Activated CD8-positive, alpha-beta memory T cell treated with anti-CD3 and anti-CD28 coated beads, Interleukin-2, amount 50 U/mL, for 48 hours (primary cell): Measurements from ENCODE around the gene RPL32.
"Not testable (repeated sequence)": the region's sequence is repeated elsewhere in the genome, so short reads cannot be mapped to it uniquely, and the experiment has no call there.

ENCODE experiments used
- DNase-seq: peaks from one replicate; pipeline ENCODE4 v3.0.0-alpha.2; 2020

The RPL32 gene

DNA sequence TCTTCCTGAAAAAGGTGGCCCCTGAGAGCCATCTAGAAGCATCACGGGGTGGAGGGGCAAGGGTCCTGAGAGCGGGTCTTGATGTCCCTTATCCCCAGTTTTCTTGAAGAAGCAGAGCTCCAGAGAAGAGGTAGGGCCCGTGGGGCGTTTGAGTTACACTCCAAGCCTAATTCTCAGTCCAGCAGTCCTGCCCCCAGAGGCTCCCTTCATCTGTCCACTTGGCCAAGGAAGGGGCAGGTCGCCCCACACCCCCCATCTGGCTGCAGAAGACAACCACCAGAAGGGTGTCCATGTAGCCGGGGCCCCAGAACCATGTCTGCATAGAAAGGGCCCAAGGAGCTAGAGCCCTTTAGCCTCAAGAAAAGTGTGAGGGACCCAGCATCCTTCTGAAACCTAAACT is 25.5 kb upstream of the RPL32 start:
- DNase-seq: no peak

DNA sequence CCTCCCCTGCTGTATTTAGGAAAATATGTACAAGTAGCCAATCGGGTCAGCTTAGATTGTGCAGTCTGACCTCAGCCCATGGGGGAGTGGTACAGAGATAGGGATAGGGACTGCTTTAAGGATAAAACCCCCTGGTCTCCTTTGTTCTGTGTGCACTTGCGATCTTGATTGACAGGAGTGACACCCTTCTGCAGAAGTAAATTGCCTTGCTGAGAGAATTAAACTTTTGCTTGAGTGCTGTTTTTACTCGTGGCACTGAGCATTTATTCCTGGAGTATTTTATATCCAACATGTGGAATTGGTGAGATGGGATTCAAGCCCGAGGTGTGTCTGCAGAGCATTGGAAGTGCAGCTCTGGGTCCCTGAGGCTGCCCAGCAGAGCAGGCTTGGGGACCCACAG is 23.9 kb upstream of the RPL32 start:
- no peak for DNase-seq

DNA sequence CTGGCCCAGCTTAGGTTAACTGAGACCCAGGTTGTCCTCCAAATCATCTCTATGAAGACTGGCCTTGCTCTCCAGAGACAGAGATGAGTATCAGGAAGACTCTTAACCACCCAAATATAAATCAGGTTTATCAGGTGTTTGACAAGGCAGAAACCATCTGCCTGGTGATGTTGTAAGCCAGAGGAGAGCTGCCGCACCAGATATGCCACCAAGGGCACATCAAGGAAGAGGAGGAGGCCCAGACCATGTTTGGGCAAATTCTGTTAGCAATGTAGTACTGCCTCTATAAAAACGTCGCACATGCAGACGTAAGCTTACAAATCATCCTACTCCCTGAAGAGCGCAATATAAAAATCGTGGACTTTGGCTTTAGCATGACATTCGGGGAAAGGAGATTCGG is 21.0 kb upstream of the RPL32 start:
- no peak for DNase-seq

DNA sequence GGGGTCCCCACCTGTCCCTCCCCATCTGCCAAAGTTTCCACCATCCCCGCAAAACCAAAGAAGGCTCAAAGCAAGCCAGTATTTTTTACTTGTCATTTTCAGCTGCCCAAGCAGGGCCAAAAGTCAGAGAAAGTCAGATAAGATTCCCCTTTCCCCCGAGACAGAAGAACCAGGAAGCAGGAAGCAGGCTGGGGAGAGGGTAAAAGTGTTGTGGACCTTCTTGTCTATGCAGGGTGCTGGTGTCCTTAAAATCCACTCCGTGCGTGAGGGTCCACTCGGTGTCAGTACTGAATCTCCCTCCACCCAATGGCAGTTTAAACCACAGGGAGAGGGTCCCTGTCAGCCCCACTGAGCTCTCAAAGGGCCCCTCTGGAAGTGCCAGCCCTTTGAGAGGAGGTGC is 20.2 kb upstream of the RPL32 start:
- no peak for DNase-seq

DNA sequence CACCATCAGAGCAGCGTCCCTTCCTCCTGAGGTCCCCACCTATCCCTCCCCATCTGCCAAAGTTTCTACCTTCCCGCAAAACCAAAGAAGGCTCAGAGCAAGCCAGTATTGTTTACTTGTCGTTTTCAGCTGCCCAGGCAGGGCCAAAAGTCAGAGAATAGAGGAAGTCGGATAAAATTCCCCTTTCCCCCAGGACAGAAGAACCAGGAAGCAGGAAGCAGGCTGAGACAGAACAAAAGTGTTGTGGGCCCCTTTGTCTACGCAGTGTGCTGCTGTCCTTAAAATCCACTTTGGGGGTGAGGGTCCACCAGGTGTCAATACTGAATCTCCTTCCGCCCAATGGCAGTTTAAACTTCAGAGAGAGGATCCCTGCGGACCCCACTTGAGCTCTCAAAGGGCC is 18.5 kb upstream of the RPL32 start:
- no peak for DNase-seq

DNA sequence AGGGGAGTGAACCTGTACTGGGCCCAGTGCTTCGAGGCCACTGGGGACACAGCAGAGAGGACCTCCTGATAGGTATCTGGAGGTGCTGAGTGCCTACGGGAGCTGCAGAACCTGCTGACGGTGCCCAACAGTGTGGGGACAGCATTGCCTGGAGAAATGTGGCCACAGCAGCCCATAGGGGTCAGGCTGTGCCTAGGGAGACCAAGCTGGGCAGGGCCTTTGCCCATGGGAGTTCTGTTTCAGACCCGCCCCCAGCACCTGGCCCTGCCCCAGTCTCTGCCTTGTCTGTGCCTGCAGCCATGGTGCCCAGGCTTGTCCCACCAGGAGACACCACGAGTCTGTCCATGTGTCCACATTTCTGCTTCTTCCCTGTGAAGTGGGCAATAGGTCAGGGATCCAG is 15.3 kb upstream of the RPL32 start:
- DNase-seq: no peak

DNA sequence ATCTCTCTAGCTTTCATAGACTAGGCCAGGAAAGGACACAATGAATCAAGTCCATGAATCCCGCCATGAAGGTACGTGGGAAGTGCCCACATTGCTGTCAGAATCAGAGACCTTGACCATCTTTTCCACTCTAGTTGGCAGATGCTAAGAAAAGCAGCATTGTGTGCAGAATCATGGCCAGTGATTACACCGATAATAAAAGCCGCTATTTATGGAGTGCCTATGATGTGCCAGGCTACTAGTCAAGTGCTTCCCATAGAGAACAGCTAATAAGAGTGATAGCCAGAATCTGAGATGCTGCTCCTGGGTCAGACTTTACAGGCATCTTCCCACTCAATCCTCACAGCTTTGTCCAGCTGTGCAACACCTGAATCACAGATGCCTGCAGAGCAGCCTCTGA is 13.2 kb upstream of the RPL32 start:
- DNase-seq: no peak

DNA sequence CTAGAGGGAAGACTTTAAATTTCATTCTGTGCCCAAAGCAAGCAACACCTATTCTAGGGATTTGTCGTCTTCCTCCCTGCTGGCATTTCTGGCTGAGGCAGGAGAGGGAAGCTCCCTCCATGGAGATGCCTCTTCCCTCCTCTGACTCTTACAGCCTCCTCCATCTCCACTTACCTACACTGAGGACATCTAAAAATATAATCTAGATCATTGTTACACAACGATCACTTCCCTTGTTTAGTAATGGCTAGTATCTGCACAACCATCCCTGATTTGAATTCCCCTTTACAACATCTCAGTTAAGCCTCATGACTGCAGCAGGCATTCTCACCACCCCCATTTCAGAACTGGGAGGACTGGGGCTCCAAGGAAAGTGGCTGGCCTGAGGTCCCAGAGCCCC is 12.5 kb upstream of the RPL32 start:
- DNase-seq: not testable (repeated sequence)

DNA sequence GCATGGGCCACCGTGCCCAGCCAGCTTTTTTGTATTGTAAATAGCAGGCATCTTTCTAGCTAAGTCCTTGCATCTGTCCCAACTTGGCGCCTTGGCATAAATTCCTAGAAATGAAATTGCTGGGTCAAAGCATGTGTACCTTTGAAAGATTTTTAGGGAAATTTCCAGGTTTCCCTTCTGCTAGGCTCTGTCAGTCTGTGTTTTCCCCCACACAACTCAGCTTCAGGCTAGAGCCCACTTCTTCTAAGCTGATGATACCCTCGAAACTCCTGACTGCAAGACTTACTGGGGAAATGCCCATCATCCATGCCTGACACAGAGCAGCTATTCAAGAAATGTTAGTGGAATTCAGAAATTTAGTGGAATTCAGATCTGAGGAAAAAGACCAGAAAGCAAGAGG is 10.8 kb upstream of the RPL32 start:
- DNase-seq: no peak

DNA sequence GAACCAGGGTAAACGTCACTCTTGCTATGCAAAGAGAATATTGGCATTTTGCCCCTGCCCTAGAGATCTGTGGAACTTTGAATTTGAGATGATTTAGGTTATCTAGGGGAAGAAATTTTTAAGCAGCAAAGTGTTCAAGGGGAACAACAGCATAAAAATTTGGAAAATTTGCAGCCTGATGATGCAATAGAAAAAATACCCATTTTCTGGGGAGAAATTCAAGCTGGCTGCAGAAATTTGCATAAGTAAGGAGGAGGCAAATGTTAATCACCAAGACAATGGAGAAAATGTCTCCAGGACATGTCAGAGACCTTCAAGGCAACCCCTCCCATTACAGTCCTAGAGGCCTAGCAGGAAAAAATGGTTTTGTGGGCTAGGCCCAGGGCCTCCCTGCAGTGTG is 4.4 kb upstream of the RPL32 start:
- DNase-seq: no peak

DNA sequence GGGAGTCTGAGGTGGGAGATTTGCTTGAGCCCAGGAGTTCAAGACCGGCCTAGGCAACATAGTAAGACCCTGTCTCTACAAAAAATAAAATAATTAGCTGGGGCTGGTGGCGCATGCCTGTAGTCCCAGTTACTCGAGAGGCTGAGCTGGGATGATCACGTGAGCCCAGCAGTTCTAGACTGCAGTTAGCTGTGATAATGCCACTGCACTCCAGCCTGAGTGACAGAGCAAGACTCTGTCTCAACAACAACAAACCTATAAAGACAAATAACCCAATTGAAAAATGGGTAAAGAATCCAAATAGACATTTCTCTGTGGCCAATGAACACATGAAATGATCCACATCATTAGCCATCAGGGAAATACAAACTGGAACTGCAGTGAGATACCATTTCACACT is 1.1 kb upstream of the RPL32 start:
- no peak for DNase-seq

DNA sequence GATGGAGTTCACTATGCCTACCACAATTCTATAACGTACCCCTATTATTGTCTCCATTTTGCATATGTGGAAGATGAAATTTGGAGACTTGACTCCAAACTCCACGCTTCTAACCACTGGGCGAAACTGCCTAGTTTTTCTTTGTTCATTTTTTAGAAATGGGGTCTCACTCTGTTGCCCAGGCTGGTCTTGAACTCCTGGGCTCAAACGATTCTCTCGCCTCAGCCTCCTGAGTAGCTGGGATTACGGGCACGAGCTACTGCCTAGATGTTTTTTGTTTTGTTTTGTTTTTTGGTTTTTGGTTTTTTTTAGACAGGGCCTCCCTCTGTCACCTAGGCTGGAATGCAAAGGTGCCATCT is 584 bp upstream of the RPL32 start:
- DNase-seq: no peak

DNA sequence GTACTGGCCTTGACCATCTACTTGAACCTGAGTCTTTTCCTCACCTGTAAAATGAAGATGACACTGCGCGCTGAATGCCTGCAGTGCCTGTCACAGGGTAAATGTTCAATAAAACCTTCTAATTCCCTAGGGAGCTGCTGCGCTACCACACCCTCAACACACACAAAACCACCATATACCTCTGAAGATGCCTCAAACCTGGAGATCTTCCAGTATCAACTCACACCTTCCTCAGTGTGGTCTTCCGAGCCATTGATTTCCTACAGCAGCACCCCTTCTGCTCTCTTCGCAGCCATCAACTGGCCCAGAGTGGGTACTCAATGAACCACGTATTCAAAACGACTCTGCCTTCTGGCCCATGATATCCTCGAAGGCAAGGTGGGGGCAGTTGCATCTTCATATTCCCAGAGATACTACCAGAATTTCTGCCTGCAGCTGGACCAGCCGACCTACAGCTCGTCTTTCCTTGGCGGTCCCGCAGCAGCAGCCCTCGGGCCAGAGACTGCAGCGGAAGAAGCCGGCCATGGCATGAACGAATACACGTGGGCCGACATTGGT is 695 bp downstream of the RPL32 start:
- no peak for DNase-seq

DNA sequence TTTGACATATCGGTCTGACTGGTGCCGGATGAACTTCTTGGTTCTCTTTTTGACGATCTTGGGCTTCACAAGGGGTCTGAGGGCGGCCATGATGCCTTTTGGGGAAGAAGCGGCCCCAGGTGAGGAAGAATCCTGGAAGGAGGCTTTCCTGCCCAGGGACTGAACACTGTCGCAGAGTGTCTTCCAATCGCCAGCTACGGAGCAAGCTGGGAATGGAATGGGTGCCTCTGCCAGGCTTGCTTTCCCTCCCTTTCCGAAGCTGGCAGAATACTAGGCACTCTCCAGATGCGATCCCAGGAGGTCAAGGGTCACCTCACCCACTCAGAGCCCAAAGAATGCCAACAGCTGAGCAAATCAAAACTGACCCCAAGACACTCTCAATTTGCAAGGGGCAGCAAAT is 1.2 kb downstream of the RPL32 start:
- DNase-seq: not testable (repeated sequence)

DNA sequence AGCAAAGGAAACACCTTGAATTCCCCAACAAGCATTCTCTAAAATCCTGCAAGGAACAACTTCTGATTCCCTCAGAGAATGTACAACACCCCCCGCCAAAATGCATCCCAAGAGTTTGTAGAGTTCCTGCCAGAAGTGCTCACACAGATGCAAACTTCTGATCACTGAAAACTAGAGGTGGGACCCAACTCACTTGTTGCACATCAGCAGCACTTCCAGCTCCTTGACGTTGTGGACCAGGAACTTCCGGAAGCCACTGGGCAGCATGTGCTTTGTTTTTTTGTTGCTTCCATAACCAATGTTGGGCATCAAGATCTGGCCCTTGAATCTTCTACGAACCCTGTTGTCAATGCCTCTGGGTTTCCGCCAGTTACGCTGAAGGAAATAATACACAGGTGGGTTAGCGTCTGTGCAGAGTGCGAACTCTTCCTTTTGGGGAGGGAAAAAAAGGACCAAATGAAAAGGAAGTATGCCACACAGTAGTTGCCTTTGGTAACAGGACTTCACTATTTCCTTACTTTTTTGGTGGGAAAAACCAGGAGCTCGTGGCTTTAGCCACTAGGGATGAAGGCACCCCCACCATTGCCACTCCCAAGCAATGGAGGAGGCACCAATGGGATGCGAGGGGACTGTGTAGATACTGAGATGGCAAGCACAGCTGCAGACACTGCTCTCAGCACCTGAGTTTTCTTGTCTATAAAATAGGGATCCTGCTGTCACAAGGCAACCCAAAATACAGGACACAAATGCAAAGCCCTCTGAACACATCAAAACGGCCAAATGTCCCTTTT is 2.0 kb downstream of the RPL32 start:
- DNase-seq: no peak

DNA sequence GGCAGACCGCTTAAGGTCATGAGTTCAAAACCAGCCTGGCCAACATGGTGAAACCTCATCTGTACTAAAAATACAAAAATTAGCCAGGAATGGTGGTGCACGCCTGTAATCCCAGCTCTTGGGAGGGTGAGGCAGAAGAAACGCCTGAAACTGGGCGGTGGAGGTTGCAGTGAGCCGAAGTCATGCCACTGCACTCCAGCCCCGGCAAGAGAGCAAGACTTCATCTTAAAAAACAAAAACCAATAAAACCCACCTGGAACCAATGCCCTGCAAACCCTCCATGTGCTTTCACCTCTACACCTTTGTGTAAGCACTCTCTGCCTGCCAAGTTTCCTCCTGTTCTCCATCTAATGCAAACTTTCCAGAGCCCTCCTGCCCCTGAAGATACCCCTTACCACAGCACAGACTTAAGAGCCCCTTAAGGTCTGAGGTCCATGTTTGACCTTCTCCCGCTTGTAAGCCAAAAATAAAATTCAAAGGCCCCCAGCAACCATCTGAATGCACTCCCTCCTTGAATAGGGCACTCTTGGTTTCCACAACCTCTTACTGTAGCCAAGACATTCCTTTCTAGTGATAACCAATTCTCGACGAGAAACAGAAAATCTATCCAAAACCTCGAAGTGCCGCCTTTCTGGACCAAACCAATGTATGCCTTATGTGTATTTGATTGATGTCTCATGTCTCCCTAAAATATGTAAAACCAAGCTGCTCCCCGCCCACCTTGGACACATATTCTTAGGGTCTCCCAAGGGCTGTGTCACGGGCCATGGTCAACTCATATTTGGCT is 3.0 kb downstream of the RPL32 start:
- DNase-seq: no peak

DNA sequence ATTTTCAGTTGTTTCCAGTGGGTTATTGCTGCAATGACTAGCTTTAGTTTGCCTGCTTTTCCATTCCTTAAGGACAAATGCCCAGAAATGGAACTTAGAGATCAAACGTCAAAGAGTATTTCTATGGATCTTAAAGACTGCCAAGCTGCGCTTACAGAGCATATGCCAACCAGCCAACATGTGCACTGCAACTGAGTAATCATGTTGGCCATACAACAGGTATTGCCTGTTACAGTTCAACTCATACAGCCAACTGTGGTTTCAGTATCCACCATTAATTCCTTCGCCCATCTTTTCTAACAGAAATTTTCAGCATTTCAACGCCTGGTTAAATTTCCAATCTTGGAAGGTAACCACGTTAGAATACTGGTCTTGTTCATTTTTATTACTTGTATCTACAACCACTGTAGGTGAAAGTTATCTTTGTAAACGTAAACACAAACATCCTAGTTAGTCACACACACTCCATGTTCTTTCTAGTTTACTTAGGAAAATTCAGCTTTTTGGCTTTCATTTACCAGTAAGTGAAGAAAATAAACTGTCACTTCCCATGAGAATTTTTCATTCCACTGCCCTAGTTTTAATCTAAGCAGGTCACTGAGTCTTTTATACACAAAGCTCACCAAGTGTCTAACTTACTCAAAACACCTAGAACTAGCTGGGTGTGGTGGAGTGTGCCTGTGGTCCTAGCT is 3.9 kb downstream of the RPL32 start:
- DNase-seq: no peak

DNA sequence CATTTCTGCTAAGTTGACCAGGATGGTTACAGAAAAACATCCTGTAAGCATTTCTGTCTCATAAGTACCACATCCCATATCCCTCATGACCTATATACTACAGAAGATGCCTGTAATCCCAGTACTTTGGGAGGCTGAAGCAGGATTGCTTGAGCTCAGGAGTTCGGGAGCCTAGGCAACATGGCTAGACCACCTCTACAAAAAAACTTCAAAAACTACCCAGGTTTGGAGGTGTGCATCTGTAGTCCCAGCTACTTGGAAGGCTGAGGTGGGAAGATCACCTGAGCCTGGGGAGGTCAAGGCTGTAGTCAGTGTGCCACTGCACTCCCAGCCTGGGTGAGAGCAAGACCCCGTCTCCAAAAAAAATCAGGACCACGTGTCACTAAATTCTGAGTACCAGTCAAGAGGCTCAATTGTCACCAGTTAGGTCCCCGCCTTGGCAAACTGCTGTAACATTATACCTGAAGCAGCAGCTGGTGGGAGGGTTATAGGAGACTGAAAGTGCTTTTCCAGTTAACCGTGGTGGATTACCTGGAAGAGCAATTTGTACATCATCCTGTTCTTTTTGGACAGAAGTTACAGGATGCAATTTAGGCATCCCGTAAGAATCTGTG is 6.2 kb downstream of the RPL32 start:
- DNase-seq: no peak

DNA sequence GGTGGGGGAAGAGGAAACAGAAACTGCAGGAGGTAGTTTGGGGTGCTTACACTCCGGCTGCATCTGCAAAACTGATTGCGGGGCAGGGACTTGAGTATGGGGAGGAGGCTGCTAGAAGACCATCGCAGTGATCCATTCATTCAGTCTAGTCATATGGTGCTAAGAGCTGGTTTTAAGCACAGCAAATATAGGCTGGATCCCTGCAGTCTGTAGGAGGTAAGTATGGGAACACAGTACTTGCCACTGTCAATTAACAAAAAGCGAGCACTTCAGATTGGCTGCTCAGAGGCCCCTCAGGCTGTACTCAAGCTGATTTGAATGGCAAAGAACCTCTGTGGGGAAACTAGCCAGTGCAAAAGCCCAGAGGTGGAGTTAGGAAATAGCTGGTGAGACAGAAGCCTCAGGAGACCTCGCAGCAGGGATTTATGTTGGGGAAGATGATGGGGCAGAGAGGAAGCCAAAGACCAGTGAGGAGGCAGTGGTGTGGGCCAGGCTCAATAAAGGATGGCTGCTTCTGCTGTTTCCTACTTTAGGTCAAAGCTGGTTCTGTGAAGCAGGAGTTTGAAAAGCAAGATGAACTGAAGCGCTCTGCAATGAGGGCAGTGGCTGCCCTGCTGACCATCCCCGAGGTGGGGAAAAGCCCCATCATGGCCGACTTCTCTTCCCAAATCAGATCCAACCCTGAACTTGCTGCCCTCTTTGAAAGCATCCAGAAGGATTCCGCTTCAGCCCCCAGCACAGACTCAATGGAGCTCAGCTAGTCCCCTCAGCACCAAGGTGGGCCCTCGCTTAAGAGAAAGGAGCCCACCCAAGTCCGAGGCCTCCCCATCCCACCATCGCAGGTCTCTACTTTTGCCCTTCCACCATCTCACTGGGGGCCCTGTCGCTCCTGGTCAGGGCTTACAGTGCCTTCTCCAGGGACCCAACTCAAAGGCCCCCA is 7.9 kb downstream of the RPL32 start:
- DNase-seq: no peak

DNA sequence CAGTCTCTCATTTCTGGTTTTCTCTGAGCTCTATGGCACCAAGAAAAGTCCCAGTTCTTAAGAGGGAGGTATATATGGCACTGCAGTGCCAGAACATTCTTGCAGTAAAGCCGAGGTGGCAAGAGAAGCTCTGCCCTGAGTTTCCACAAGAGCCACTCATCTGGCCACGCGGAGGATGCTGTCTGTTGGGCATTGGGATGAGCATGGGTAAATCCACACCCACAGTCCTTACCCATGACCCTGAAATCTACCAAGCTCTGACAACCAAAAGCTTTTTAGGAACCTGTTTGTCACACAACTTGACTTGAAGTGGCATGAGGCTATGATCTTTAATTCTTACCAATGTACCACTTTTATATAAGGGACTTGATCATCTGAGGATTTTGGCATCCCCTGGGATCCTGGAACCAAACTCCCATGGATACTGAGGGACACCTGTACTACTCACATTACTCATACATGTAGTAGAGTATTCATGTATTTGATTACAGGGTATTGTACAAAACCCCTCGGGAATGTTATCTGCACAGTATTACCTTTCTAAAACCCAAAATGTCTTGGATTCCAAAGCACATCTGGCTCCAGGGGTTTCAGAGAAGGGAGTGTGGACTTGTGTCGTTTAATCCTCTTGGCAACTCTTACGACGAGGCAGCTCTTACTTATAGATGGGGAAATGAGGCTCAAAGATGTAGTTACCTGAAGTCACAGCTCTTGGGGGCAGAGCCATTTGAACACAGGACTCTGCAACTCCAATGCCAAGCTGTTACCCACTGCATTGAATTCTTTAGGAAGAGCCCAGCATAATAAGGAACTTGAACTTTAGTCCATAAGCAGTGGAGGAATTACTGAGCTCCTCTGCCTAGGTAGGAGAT is 8.8 kb downstream of the RPL32 start:
- no peak for DNase-seq

DNA sequence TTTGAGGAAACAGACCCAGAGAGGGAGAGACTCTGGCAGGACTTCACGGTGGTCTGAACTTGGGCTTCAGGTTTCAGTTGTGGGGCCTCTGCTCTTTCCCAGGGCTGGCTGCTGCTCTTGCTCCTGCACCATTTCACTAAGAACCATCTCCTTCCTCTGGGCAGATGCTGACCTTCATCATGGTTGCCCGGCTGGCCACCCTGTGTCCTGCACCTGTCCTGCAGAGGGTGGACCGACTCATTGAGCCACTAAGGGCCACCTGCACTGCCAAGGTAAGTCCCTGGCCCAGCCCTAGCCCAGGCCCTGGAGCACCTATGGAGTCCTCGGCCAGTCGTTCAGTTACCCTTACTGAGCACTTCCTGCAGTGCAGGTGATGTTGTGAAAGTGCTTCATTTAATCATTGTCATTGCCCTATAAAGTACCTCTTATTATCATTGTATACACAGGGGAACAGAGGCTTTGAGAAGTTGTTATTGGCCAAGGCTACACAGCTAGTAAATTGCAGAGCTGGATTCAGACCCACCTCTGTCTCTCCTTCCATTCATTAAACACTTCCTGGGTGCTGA is 10.0 kb downstream of the RPL32 start:
- DNase-seq: no peak
